HUDEP-2 (cell line): ENCODE results near the gene LGI4.
A peak's percentile ranks its signal among the peaks of the same experiment; 100 is the strongest.
"Not testable (repeated sequence)": the region's sequence is repeated elsewhere in the genome, so short reads cannot be mapped to it uniquely, and the experiment has no call there.

Experiments
- DNase-seq, 76 experiments: peaks; one replicate each; lab custom pipeline; 2025; ENCODE audit not compliant: unreplicated experiment in 76 of 76; lab: John Stamatoyannopoulos, UW

Gene LGI4

DNA sequence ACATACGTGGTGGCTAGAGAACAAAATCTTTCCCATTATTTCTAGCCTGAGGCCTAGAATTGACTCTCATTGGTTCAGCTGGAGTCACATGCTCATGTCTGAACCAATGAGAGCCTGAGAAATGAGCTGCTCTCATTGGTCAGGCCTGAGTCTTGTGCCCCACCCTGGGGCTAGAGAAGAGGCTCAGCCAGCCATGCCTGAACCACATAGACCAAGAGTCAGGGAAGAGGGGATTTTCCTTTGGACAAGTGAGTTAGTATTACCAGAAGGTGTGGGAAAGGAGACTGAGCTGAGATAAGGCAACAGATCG is 26.5 kb upstream of the LGI4 start:
- no peak for DNase-seq

DNA sequence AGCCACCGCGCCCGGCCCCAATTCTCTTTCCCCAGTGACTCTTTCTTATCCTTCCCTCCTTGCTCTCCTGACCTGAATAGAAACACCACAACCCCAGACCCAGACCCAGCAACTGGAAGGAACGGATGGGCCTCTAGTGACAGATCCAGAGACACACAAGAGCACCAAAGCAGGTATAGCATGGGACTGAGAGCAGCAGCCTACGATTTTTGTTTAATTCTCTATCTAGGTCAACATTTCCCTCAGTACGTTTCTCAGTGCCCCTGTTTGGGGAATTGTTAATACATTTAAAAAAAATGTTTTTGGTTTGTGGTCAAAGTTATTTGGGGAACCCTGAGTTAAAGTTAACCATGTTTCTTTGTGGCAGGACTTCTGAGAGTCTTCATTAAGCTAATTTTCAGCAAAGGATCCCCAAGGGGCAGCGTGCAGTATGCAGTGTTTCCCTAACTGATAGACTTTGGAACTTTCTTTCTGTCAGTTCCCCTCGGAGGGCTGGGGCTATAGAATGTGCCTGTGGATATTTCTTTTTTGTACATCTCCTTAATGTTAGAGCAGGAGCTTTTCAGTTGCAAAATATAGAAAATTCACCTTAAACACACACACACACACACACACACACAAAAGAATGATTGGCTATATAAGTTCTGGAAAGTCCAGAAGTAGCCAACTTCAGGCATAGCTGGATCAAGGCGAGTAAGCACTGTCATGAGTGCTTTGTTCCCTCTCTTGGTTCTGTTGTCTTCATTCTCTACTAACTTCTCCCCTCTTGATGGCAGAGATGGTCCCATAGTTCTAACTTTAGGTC is 26.0 kb upstream of the LGI4 start:
- no peak for DNase-seq

DNA sequence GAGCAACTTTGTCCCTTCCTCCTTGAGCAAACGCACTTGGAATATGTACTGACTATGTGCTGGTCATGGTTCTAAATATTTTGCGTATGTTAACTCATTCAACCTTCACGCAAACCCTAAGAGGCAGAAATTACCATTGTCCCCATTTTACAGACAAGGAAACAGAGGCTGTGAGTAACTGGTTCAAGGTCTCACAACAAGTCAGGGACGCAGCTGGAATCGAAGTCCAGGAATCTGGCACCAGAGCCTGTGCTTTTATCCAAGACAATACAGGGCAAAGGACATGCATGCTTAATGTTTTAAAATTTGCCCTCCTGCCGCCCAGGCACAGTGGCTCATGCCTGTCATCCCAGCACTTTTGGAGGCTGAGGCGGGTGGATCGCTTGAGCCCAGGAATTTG is 24.7 kb upstream of the LGI4 start:
- no peak for DNase-seq

DNA sequence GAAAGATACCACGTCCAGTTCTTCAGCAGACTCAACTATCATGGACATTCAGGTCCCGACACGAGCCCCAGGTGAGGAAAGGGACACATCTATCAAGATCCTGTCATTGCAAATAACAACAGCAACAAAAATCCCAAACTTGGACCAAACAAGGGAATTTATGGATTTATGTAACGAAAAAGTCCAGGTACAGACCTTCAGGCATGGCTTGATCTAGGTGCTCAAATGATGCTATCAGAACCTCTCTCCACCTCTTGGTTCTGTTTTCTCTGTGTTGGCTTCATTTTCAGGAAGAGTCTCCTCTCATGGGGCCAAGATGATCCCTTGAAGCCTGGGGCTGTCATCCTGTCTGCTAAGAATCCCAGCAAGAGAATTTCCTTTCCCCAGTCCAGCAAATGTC is 22.6 kb upstream of the LGI4 start:
- no peak for DNase-seq

DNA sequence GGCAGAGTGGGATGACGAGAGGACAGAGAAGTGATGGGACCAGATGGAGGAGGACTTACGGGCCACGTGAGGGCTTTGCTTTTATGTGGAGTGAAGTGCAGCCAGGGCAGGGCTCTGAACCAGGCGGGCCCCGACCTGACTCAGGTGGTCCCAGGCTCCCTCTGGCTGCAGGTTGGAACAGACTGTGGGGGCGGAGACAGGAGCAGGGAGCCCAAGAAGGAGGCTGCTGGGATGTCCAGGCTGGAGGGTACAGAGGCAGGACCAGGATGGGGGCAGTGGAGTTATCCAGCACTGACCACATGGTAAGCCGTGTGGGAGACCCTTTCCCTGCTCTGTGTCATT is 21.8 kb upstream of the LGI4 start:
- DNase-seq: peak in 6 of 76 experiments; percentile 25 to 61 (median 46)

DNA sequence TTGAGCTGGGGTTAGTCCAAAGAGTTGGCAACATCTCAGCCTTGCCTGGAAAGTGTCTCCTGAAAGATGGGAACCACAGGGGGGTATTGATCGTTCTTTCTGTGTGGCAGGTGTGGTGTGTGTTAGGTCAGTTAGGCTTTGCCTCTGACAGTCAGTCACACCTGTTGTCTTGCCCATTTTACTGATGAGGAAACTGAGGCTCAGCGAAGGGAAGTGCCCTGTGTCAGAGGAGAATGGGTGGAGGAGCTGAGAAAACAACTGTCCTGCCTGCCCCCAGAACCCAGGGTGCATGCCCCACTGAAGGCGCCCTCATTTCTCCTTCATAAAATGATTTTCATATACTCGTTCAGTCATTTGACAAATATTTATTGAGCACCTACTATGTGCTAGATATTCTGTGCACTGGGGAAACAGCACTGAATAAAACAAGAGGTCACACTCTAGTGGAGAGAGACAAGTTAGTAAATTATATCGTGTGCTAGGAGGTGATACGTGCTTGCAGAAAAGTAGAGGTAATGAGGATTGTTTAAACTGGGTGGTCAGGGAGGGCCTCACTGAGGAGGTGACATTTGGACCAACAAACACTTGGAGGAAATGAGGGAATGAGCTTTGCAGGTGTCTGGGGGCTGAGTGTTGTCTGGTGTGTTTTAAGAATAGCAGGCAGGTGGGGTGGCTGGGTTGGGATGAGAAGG is 21.3 kb upstream of the LGI4 start:
- no peak for DNase-seq

DNA sequence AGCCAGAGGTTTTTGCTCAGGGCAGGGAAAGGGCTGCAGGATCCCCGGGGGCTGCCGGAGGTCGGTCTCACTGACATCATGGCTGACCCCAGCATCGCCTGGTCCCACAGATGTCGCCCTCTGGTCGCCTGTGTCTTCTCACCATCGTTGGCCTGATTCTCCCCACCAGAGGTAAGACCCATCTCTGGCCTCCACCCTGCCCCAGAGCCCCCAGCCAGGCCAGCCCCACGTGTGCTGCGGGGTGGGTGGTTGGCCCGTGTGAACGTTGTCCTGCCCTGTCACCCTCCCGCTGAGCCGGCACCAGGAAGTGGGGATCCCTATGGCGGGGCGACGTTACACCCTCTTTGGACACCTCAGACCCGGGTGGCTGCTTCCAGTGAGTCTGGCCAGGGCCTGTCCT is 20.6 kb upstream of the LGI4 start:
- peak in 3 of 76 experiments; percentile 10 to 30 (median 24) for DNase-seq

DNA sequence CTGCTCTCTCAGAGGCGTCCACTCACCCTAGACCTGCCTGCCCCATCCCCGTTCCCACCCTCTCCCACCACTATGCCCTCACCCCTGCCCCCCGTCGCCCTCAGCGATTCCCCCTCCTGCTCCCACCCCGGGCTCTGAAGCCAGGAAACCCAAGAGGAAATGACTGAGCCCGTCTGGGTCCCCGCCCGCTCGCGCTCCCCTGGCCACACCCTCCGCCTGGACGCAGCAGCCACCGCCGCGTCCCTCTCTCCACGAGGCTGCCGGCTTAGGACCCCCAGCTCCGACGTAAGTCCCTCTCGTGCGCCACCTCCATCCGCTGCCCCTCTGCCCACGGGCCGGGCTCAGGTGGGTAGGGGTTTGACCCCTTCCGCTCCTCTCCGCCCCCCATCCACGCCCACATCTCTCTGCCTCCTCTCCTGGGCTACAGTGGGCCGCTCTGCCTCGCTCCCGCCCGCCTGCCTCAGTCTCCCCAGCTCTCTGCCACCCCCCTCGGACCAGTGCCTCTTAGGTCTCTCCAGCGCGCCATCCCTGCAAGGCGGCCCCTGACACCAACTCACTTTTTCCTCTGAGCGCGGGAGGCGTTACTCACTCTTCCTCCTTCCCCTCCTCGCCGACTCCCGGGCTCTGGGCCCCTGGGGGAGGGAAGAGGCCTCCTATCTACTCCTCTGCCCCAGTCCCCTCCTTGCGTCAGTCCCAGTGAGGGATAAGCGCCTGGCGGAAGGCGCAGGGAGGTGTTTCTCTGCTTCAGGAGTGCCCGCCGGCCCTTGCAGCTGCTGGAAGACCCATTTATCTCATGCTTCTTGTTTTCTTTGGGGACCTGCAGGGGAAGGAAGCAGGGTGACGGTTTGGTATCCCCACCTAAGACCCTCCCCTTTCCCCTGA is 19.9 kb upstream of the LGI4 start, which contains the start of gene FXYD5:
Gene FXYD5, plus strand, starts transcription at position 211 of the 882 bp plus-strand sequence. CDS start 816 bp downstream, outside the sequence.
- DNase-seq: peak in 69 of 76 experiments; percentile 13 to 82 (median 62)

DNA sequence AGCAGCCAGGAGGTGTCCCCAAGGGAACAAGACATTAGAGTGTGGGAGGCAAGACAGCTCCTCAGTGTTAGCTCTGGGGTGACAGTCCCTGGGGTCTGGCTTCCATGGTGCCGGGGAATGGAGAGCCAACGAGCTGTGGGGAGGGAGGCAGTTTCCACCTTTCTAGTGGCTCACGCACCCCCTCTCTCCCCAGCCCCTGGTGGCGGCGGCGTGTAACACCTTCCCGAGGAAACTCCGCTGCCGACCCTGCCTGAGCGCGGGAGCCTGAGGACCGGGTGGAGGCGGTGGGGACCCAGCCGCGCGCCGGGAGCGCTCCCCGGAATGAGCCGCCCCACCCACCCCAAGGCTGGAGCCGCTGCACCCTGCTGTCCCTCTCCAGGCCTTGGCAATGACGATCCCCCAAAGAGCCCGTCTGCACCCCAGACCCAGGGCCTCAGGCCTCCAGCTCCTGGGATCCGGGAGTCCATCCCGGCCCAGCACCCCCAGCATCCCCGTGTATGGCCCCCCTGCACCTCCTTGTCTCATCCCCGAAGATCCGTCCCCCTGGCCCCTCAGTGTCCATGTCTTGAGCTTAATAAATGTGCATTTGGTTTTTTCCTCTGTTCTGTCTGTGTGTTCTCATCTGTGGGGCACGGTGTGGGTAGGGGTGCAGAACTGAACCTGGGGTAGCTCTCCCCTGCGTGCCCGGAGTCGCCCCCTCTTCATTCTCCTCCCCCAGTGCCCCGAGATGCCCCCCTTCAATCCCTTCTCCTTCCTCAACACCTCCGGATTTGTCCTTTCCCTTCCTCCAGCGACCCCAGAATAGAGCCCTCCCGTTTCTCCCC is 19.1 kb upstream of the LGI4 start:
- DNase-seq: peak in 44 of 76 experiments; percentile 17 to 70 (median 40)

DNA sequence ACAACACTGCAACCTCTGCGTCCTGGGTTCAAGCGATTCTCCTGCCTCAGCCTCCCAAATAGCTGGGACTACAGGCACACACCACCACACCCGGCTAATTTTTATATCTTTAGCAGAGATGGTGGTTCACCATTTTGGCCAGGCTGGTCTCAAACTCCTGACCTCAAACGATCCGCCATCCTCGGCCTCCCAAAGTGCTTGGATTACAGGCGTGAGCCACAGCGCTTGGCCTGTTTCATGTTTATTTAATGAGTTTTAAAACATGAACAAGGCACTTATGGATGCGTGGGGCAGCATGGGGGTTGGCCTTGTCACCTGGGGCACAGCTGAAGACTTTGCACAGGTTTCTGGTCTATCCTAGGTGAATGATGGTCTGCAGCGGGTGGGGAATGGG is 18.3 kb upstream of the LGI4 start:
- not testable (repeated sequence) for DNase-seq

DNA sequence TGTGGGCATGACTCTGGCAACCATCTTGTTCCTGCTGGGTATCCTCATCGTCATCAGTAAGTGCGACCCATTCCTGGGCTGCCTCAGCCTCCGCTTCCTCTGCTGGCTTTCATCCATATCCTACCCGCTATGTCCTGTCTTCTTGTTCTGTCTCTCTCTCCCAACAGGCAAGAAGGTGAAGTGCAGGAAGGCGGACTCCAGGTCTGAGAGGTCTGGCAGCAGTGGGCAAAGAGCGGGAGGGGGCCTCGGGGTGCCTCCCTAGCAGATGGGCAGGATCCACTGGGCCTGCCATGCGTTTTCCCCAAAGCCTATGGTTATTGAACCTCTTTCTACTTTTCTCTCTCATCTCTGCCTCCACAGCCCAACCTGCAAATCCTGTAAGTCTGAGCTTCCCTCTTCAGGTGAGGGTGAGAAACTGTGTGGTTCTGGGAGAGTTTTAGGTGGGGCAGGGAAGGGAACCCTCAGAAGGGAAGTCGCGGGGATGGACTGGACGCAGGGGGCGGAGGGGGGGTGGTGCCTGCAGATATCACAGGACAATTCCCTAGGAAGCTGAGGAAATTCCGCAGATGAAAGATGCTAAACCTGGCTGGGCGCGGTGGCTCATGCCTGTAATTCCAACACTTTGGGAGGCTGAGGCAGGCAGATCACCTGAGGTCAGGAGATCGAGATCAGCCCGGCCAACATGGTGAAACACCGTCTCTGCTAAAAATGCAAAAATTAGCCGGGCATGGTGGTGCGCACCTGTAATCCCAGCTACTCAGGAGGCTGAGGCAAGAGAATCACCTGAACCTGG is 16.6 kb upstream of the LGI4 start:
- DNase-seq: no peak

DNA sequence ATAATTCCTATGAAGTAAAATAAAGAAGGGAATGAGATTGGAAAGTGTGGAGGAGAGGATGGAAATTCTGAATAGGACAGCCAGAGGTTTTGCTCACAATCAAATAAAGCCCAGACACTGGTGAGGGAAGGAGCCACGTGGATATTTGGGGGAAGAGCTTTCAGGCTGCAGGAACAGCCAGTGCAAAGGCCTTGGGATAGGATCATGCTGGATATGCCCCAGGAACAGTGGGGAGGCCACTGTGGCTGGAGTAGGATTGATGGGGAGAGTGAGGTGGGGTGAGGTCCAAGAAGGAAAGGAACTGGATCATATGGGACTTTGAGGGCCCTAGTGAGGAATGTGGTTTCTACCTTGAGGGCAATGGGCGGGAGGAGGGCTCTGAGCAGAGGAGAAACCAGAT is 15.6 kb upstream of the LGI4 start:
- DNase-seq: no peak

DNA sequence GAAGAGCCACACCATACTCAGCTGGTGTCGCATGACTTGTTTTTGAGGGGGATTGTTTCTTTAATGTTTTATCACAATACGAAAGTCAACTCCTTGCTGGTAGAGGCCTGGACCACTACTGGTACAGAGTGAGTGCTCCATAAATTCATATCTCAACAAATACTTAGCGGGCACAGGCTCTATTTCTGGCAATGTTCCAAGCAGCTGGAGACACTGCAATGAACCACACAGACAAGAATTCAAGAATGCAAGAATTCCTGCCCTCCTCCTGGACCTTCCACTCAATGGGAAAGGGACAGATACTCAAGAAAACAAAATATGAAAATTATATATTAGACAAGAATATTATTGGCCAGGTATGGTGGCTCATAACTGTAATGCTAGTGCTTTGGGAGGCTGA is 14.6 kb upstream of the LGI4 start:
- no peak for DNase-seq

DNA sequence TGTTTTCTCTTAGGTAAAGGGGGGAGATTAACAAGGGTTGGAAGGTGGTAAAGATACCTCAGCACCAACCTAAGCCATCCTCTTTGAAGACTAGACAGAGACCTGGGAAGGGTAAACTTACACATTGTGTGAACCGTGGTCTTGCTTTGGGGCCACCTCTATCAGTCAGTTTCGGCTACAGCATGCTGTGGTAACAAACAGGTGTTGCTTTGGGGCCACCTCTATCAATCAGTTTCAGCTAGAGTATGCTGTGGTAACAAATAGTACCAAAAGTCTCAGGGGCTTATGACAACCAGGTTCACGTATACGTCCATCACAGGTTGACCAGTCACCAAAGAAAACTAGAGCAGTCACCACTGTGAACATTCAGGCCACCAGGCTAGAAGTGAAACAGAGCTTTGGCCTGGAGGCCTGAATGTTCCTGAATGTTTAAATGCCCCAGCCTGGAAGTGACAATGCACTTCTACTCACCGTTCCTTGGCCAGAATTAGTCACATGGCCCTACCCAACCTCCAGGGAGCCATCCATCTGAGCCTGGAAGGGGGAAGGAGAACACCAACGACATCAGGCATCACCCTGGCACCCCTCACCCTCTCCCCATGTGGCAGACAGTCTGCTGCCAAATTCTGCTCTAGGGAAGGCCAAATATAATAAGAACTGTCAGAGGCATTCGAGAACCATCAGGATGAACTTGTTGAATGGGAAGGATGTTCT is 12.0 kb upstream of the LGI4 start:
- no peak for DNase-seq

DNA sequence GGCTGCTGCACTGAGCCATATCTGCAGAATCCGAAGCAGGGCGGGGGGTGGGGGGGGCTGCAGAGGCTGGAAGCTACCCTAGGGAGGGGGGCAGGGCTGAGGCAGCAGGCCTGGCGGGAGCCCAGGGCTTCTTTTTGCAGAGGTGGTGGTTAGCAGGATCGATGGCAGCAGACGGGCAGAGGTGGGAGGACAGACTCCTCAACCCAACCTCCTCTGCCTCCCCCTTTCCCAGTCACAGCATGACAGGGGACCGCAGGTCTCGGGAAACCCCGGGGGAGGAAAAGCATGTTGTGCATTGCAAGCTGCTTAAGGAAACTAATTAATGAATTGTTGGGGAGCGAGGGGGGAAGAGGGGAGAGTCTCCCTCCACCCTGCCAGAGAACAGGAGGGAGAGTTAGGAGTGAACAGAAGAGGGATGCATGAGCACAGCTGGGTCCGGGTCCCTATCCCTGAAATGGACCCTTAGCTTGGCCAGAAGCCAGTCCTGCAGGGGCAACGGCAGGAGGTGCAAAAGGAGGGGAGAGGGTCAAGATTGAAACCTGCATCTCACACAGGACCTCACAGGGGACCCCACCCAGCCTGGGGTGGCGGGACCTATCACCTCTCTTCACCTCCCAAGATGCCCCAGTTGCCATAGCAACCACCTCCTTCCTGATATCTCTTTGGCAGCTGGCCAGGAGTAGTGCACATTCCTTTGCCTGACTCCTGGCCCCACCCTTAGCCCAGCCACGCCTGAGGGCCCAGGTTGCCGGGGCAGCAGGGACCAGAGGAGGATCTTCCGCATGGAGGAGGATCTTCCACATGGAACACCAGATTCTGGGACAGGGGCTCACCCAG is 10.0 kb upstream of the LGI4 start:
- DNase-seq: peak in 22 of 76 experiments; percentile 8 to 50 (median 22)

DNA sequence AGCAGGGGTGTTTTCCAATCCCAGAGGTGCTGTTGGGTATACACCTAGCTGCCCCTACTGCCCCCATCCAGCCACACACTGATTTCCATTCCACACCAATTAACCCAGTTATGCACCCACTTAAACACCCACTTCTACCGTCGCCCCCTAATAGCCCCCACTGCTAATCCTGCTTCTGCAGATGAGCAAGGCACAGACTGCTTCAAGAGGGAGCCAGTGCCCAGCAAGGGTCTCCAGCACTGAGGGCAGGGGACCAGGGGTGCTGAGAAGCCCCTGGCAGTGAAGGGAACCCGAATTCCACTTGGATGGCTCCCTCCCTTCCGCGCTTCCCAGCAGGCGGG is 9.4 kb upstream of the LGI4 start:
- no peak for DNase-seq

DNA sequence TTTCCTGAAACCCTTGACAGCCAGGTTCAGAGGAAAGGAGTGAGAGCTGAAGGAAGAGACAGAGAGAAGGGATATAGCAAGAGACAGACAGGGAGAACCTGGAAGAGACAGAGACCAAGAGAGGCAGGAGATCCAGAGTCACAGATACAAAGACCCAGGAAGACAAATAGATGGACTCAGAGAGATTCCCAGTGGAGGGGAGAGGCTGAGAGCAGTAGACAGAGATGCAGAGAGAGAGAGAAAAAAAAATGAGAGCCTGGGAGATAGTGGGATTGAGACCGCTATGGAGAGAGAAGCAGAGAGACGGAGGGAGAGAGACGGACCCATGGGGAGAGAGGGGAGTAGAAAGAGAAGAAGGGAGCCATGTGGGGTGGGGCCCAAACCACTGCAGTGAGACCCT is 9.0 kb upstream of the LGI4 start:
- no peak for DNase-seq

DNA sequence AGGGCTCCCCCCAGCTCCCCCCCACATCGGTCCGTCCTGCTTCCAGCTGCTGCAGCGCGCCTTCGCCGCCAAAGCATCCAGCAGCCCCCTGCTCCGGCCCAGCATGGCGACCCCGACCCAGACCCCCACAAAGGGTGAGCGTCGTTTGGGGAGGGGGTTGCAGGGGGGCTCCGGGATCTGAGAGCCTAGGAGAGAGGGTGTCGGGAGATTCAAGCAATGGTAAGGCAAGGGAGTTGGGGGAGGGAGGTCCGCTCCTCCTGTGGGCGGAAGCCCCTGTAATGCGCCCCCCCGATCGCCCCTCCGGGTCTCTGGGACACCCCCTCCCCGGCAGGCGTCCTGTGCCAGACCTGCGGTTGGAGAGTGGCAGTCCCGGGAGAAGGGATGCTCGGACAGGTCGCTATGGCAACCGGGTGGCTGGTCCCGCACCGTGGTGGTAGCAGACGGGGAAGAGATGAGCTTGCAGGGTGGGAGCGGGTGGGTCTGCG is 8.4 kb upstream of the LGI4 start, which contains the start of gene FXYD7:
Gene FXYD7, plus strand, starts transcription at position 25 of the 485 bp plus-strand sequence. Its CDS starts 79 bp downstream, at position 104.
- DNase-seq: no peak
